NB4 (cell line): ENCODE data around the gene PRPF6.
A peak's percentile ranks its signal among the peaks of the same experiment; 100 is the strongest.

ENCODE experiments used
- DNase-seq: peaks from one replicate; pipeline ENCODE4 v3.0.0; 2010; ENCODE audit warnings: low read depth
- H3K4me3 ChIP-seq: one replicate; pipeline ENCODE4 v1.5.1; 2011; ENCODE audit warnings: mild to moderate bottlenecking, low read depth, low read length, moderate library complexity
- CTCF ChIP-seq: IDR thresholded peaks from one replicate; pipeline ENCODE4 v1.5.1; 2012; ENCODE audit warnings: low read depth, low read length
- MYC ChIP-seq: IDR thresholded peaks from 2 replicates; pipeline ENCODE4 v1.6.1; 2011; ENCODE audit warnings: low read depth, low read length
- POLR2A ChIP-seq: IDR thresholded peaks from 2 replicates; pipeline ENCODE4 v1.6.1; 2011; ENCODE audit warnings: mild to moderate bottlenecking; ENCODE audit not compliant: insufficient read length; ENCODE audit errors: extremely low read depth
- TF ChIP-seq, protein P1 (sequence below): IDR thresholded peaks from 2 replicates; pipeline ENCODE4 v1.6.1; 2011; ENCODE audit warnings: low read depth, low read length

The PRPF6 gene

GRCh38 chr20:63979229-63979556 is 1.7 kb upstream of the PRPF6 start:
- H3K4me3 ChIP-seq: peak overlapping the region; percentile 48

DNA sequence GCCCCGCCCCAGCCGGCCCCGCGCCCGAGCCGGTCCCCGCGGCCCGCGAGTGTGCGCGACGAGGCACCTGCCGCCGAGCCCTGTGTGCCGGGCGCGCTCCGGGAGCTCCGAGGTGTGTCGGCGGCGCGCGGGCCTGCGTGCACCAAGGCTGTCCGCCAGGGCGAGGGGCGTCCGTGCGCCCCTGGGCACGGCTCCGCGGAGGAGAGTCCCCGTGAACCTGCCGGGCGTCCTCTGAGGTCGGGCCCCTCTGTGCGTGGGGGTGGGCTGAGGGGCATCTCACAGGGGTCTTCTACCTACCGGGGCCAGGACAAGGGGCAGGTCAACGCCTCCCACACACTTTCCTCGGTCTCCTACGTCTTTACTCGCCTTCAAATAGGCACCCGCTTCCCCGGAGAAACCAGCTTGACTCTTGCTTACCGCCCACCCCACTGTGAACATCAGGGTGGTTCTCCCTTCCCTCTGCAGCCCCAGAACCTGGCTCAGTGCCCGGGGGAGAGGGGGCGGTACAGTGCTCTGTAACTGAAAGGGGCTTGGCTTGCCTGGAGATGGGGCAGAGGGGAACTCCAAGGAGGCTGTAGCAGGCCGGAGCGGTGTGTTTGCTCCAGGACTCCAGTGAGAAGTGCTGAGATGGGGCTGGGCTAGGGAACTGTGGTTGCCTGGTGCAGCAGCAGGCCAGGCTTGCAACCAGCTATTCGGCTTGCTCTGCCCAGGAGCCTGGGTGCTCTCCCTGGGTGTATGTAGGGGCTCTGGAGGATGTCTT is 1.2 kb upstream of the PRPF6 start, which contains the start of gene SAMD10:
SAMD10 (minus strand) TSS at position 86 of the 760 bp plus-strand sequence. CDS start 175 bp downstream, outside the sequence.
- H3K4me3 ChIP-seq: peak within 1 kb of the TSS; percentile 99
- DNase-seq: peak; percentile 93
- TF ChIP-seq CTCF (no peak), POLR2A (peak; percentile 68), MYC (no peak; the same call in 1 of the 2 replicates)
- TF ChIP-seq, protein P1, sequence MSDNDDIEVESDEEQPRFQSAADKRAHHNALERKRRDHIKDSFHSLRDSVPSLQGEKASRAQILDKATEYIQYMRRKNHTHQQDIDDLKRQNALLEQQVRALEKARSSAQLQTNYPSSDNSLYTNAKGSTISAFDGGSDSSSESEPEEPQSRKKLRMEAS: peak; percentile 32; the same call in 1 of the 2 replicates

More at GRCh38 chr20:63979229-63979556, 1.7 kb upstream of the PRPF6 start:
- peak; percentile 49 for DNase-seq
- TF ChIP-seq, protein P1: no peak
- TF ChIP-seq POLR2A (no peak), CTCF (no peak), MYC (no peak; the same call in 1 of the 2 replicates)

GRCh38 chr20:63980317-63980805 is 571 bp upstream of the PRPF6 start:
- TF ChIP-seq MYC (no peak), CTCF (no peak), POLR2A (no peak)
- TF ChIP-seq, protein P1: peak; percentile 59; the same call in 1 of the 2 replicates
- no peak for DNase-seq
- peak overlapping the region; percentile 99 for H3K4me3 ChIP-seq

DNA sequence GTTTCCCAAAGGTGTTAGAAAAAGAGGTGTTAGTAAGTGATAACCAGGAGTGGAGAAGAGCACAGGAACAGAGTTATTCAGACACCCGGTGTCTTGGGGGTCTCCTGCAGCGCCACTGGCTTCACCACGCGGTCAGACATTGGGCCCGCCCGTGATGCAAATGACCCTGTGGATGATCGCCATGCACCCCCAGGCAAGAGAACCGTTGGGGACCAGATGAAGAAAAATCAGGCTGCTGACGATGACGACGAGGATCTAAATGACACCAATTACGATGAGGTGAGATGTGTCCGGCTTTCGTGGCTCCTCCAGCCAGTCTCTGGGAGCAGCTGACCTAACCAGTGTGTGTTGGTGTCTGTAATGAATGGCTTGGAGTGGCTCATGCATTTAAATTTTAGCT is 2.0 kb downstream of the PRPF6 start:
- H3K4me3 ChIP-seq: no peak overlapping the region
- DNase-seq: no peak
- TF ChIP-seq, protein P1: no peak
- TF ChIP-seq MYC (no peak), CTCF (no peak), POLR2A (no peak)

GRCh38 chr20:64000906-64001305 is 20.0 kb downstream of the PRPF6 start:
- TF ChIP-seq POLR2A (no peak), MYC (no peak), CTCF (no peak)
- TF ChIP-seq, protein P1: no peak
- no peak overlapping the region for H3K4me3 ChIP-seq
- DNase-seq: no peak
